Ascending aorta (tissue), 2 donors: ENCODE measurements around the gene CYP8B1. TPM values are rescaled to one million over a fixed set of nuclear protein-coding genes. Genes with fewer than 3 reads are reported as not detected.

ENCODE experiments used
- DNase-seq, 2 donors: peaks; one replicate each; pipeline ENCODE4 v3.0.0-alpha.2; 2019; ENCODE audit warnings: low spot score in 2 of 2
- H3K27ac ChIP-seq, 2 donors: fragments of 200-600 bp; sonication (generic); one replicate each; pipeline ENCODE4 v1.5.1; 2016 to 2017; ENCODE audit warnings: mild to moderate bottlenecking in 1 of 2
- H3K27me3 ChIP-seq: fragments of 200-600 bp; sonication (generic); one replicate; pipeline ENCODE4 v1.5.1; 2017
- H3K36me3 ChIP-seq, 2 donors: fragments of 200-600 bp; sonication (generic); one replicate each; pipeline ENCODE4 v1.5.1; 2016
- H3K4me1 ChIP-seq, 2 donors: fragments of 200-600 bp; sonication (generic); one replicate each; pipeline ENCODE4 v1.5.1; 2016 to 2017; ENCODE audit warnings: mild to moderate bottlenecking in 1 of 2
- H3K4me3 ChIP-seq, 2 donors: fragments of 200-600 bp; sonication (generic); one replicate each; pipeline ENCODE4 v1.5.1; 2016 to 2017; ENCODE audit warnings: mild to moderate bottlenecking in 1 of 2
- H3K9me3 ChIP-seq, 2 donors: fragments of 200-600 bp; sonication (generic); one replicate each; pipeline ENCODE4 v1.5.1; 2016
- intact Hi-C: fragments of 100-400 bp; cut with DNase I; formaldehyde crosslinking; loops from one replicate; pipeline ENCODE4 v1.15.1; 2023
- total RNA-seq: library from RNA; depleted of rRNA; stranded (reverse); fragments of >200 nt; gene quantifications from one replicate; pipeline ENCODE4 v1.1.0, GENCODE V29; 2016
- TF ChIP-seq, protein P1 (sequence below), 3 experiments: fragments of 200-600 bp in 2 of 3; fragments of 450-650 bp in 1 of 3; sonication (generic) in 2 of 3; IDR thresholded peaks; one replicate each; pipeline ENCODE4 v1.5.1; 2016 to 2019; ENCODE audit warnings: antibody characterized with exemption in 3 of 3, mild to moderate bottlenecking in 1 of 3, moderate library complexity in 1 of 3

Gene CYP8B1
- total RNA-seq, 1 donor from 2014 or later, result 0.43 TPM

DNA sequence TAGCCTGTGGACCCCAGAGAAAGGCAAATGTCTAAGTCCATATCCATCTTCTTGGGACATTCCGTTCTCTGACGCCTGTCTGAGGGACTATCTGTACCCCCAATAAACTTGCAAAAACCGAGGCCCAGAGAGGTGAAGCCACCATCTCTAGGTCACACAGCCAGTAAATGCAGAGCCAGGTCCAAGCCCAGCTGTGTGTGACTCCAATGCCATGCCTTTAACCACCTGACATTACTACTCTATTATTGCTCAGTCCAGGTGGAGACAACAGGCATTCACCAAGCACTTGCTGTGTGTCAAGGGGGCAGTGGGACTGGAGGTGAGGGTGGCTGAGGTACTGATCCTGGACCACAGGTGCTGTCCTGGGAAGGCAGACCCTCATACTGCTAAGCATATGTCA lies 25.4 kb downstream of the CYP8B1 start:
- peak overlapping the region in 1 of 2 donors; percentile 59 for H3K27ac ChIP-seq
- DNase-seq, result no peak
- no peaks in the 10 kb centered on the region for H3K27me3 ChIP-seq
- no peak overlapping the region for H3K4me3 ChIP-seq
- H3K36me3 ChIP-seq, result no peaks in the 10 kb centered on the region
- H3K4me1 ChIP-seq, result peaks cover 7 to 40% of the 10 kb centered on the region in 2 donors
- no peaks in the 10 kb centered on the region for H3K9me3 ChIP-seq
- intact Hi-C loops, result no loop called here
- TF ChIP-seq, protein P1, sequence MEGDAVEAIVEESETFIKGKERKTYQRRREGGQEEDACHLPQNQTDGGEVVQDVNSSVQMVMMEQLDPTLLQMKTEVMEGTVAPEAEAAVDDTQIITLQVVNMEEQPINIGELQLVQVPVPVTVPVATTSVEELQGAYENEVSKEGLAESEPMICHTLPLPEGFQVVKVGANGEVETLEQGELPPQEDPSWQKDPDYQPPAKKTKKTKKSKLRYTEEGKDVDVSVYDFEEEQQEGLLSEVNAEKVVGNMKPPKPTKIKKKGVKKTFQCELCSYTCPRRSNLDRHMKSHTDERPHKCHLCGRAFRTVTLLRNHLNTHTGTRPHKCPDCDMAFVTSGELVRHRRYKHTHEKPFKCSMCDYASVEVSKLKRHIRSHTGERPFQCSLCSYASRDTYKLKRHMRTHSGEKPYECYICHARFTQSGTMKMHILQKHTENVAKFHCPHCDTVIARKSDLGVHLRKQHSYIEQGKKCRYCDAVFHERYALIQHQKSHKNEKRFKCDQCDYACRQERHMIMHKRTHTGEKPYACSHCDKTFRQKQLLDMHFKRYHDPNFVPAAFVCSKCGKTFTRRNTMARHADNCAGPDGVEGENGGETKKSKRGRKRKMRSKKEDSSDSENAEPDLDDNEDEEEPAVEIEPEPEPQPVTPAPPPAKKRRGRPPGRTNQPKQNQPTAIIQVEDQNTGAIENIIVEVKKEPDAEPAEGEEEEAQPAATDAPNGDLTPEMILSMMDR (IDR thresholded peaks at IDR 0.05), result no peak

- no peaks in the 10 kb centered on the region for H3K36me3 ChIP-seq
- TF ChIP-seq, protein P1 (IDR thresholded peaks at IDR 0.05), result no peak
- no peak overlapping the region for H3K27ac ChIP-seq
- DNase-seq, result no peak
- H3K9me3 ChIP-seq, result no peaks in the 10 kb centered on the region
- H3K4me1 ChIP-seq, result peaks cover 7 to 49% of the 10 kb centered on the region in 2 donors
- H3K27me3 ChIP-seq, result no peaks in the 10 kb centered on the region
- no peak overlapping the region for H3K4me3 ChIP-seq
- intact Hi-C loops, result no loop called here
These were observed 26.7 kb downstream of the CYP8B1 start for GRCh38 chr3:42849017-42849416.

DNA sequence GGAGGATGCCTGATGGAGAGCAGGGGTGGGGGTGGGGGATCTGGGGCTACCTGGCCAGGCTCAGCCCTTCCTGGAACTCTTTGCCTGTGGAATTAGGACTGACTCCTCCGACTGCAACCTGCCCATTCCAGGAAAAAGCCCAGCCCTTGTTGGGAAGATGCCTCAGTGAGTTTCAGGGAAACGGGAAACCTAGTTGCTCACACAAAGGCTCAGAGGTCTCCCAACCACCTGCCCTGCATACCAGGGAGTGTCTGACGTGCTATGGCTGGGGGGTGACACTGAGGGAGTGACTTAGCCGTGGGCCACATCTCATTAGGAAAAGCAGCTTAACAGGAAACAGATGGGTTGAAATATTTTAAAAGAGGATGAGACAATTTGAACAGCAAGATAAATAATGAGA lies 27.9 kb downstream of the CYP8B1 start:
- H3K9me3 ChIP-seq, result no peaks in the 10 kb centered on the region
- TF ChIP-seq, protein P1 (IDR thresholded peaks at IDR 0.05), result no peak
- H3K27ac ChIP-seq, result peak overlapping the region; percentile 74 to 84
- H3K36me3 ChIP-seq, result no peaks in the 10 kb centered on the region
- no peak for DNase-seq
- intact Hi-C loops, result no loop called here
- H3K27me3 ChIP-seq, result no peaks in the 10 kb centered on the region
- H3K4me3 ChIP-seq, result no peak overlapping the region
- peaks cover 9 to 55% of the 10 kb centered on the region in 2 donors for H3K4me1 ChIP-seq

- no peak overlapping the region for H3K4me3 ChIP-seq
- no peaks in the 10 kb centered on the region for H3K27me3 ChIP-seq
- H3K4me1 ChIP-seq, result peaks cover 9 to 52% of the 10 kb centered on the region in 2 donors
- no peaks in the 10 kb centered on the region for H3K36me3 ChIP-seq
- TF ChIP-seq, protein P1 (IDR thresholded peaks at IDR 0.05), result no peak
- H3K9me3 ChIP-seq, result no peaks in the 10 kb centered on the region
- intact Hi-C loops, result no loop called here
- DNase-seq, result peak in 1 of 2 donors; percentile 19
- H3K27ac ChIP-seq, result peak overlapping the region; percentile 74 to 84
These were observed 28.8 kb downstream of the CYP8B1 start for GRCh38 chr3:42846685-42847522.

DNA sequence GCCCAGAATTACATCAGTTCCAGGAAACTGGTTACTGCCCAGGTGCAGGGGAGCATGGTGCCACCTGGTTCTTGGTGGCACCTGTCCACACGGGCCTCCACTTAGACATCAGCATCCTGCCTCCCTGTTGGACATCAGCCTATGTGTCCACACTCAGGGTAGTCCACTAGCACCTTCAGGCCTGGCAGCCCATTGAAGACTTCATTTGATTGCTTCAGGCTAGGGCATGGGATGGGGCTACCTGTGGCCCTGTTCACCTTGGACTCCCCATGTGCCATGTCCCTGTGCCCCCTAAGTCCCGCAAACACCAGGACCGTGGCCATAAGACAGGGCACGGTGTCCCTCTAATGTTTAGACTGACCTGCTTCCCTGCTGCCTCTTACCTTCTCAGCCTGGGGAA lies 30.9 kb downstream of the CYP8B1 start:
- intact Hi-C loops, result no loop called here
- TF ChIP-seq, protein P1 (IDR thresholded peaks at IDR 0.05), result no peak

More for the DNA sequence above, 30.9 kb downstream of the CYP8B1 start:
- H3K4me3 ChIP-seq, result no peak overlapping the region
- no peaks in the 10 kb centered on the region for H3K27me3 ChIP-seq
- no peak for DNase-seq
- H3K9me3 ChIP-seq, result no peaks in the 10 kb centered on the region
- no peaks in the 10 kb centered on the region for H3K36me3 ChIP-seq
- H3K4me1 ChIP-seq, result peaks cover 9 to 45% of the 10 kb centered on the region in 2 donors
- H3K27ac ChIP-seq, result peak overlapping the region; percentile 74 to 84
